ENCODE measurements around the gene NDUFS1.

DNA sequence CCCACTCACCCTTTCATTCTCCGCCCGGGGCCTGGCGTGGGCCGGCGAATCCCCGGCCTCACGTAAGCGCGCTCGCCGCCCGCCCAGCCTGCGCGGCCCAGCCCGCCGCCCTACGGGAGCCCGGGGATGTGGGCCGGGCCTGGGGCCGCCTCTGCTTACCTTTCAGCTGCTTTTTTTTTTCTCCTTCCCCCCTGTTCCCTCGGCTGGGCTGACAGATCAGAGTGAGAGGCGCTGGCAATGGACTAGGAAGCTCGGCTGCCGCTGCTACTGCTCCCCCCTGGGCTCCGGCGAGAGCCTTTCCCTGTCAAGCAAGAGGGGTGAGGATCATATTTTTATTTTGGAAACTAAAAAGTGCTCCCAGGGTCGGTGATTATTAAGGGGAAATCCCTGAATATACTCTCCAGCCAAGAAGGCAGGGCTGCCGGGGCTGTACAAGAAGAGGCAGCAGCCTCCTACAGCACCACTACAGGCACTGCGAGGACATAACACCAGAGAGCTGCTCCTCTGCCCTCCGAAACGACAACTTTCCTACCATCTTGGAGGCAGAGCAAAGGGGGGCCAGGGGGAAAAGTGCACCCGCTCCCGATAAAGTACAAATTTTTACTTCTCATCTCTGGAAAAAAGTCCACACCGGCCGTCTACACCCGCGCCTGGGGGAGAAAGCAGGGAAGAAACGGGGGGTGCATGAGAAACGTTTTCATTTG, 73.3 kb downstream of the NDUFS1 start, which contains the start of gene INO80D:
- TF ChIP-seq CTCF (IDR thresholded peaks at IDR 0.05 in 8 of 11, conservative IDR thresholded peaks at IDR 0.05 in 3 of 11) (peak in 10 of 11 experiments; percentile 36 to 73 (median 61)), POLR2AphosphoS5 (IDR thresholded peaks at IDR 0.05) (peak; percentile 64 to 85 (median 83)), POLR2A (IDR thresholded peaks at IDR 0.05) (peak in 1 of 3 donors; percentile 53)
